Measurements from ENCODE around the gene GALNT6. TPM values are rescaled to one million over a fixed set of nuclear protein-coding genes. Genes with fewer than 3 reads are reported as not detected.

The GALNT6 gene
- polyA plus RNA-seq, 2 of the 4 experiments (the other 2 are of a cell fraction) = 3.6 to 4.3 TPM

DNA sequence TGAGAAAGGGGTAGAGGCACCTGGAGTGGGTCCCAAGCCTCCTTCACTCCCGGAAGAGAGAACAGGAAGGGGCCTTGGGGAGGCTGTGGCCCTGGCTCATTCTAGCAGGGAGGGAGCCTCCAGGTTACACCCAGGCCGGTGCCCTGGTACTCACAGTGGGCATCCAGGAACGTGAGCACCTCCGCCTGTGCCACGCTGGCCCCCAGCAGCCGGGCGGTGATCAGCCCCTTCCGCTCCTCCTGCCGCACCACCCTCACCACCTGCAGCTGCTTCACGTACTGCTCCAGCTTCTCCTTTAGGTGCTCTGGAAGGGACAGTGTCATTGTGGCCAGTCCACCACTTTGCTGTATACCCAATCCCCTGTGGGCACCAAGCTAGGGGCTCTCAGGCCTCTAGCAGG, 25.9 kb downstream of the GALNT6 start:
- no peak overlapping the region for H3K27ac ChIP-seq
- CTCF ChIA-PET = interaction anchor here (0.6 to 1.9 kb wide), 4 partner anchors 10 to 13 kb away, joined by 3 to 6 read pairs (median 4); no protein-coding TSS in a partner anchor
- no peaks in the 10 kb centered on the region for H3K9me3 ChIP-seq
- H3K4me2 ChIP-seq = no peak overlapping the region
- TF ChIP-seq ZSCAN20 (CRISPR knock-in tag; IDR thresholded peaks at IDR 0.05) (no peak), CEBPB (IDR thresholded peaks at IDR 0.05) (no peak), RCOR1 (IDR thresholded peaks at IDR 0.05; ENCODE audit: low read depth, low read length) (no peak), POLR2A (IDR thresholded peaks at IDR 0.05; ENCODE audit: low read length) (no peak)
- 91% methylated on average over 10 of the region's 10 CpGs for WGBS (ENCODE audit: missing lambda C conversion rate)
- ATAC-seq (no peak), FAIRE-seq (no peak), DNase-seq (ENCODE audit: low read depth in 1 of 2, low spot score in 1 of 2) (no peak)
- no peak overlapping the region for H3K4me3 ChIP-seq
- H3K4me1 ChIP-seq = no peaks in the 10 kb centered on the region; the same call in 2 of the 3 replicates
- POLR2A ChIA-PET = no interaction called here

GRCh38 chr12:51364001-51364400, 27.2 kb downstream of the GALNT6 start:
- ATAC-seq (no peak), DNase-seq (ENCODE audit: low read depth in 1 of 2, low spot score in 1 of 2) (no peak), FAIRE-seq (no peak)
- Histone ChIP-seq H3K9me3 (no peaks in the 10 kb centered on the region), H3K4me1 (no peaks in the 10 kb centered on the region), H3K4me2 (no peak overlapping the region), H3K27ac (no peak overlapping the region), H3K4me3 (no peak overlapping the region)
- CTCF ChIA-PET = interaction anchor here (0.9 kb wide), 1 partner anchor 12 kb away, joined by 3 read pairs; no protein-coding TSS in a partner anchor
- POLR2A ChIA-PET = no interaction called here
- TF ChIP-seq CBX8 (IDR thresholded peaks at IDR 0.05) (no peak), RAD21 (conservative IDR thresholded peaks at IDR 0.05 in 1 of 2, IDR thresholded peaks at IDR 0.05 in 1 of 2) (no peak), ATOH8 (CRISPR knock-in tag; IDR thresholded peaks at IDR 0.05; ENCODE audit: low read depth) (no peak), CHD4 (IDR thresholded peaks at IDR 0.05; ENCODE audit: borderline replicate concordance) (no peak), RFX5 (IDR thresholded peaks at IDR 0.05) (no peak), HOXA7 (CRISPR knock-in tag; IDR thresholded peaks at IDR 0.05) (no peak), JUNB (IDR thresholded peaks at IDR 0.05) (no peak), HES2 (IDR thresholded peaks at IDR 0.05) (no peak), ZC3H11A (IDR thresholded peaks at IDR 0.05) (no peak), MAFK (IDR thresholded peaks at IDR 0.05; ENCODE audit: partially characterized antibody) (no peak), EP300 (IDR thresholded peaks at IDR 0.05) (no peak), NFE2L2 (conservative IDR thresholded peaks at IDR 0.05; ENCODE audit: low read length) (no peak), TP53 (CRISPR knock-in tag; IDR thresholded peaks at IDR 0.05) (no peak), NR3C1 (IDR thresholded peaks at IDR 0.05) (no peak), KDM5A (IDR thresholded peaks at IDR 0.05) (no peak)
- TF ChIP-seq, protein P1, sequence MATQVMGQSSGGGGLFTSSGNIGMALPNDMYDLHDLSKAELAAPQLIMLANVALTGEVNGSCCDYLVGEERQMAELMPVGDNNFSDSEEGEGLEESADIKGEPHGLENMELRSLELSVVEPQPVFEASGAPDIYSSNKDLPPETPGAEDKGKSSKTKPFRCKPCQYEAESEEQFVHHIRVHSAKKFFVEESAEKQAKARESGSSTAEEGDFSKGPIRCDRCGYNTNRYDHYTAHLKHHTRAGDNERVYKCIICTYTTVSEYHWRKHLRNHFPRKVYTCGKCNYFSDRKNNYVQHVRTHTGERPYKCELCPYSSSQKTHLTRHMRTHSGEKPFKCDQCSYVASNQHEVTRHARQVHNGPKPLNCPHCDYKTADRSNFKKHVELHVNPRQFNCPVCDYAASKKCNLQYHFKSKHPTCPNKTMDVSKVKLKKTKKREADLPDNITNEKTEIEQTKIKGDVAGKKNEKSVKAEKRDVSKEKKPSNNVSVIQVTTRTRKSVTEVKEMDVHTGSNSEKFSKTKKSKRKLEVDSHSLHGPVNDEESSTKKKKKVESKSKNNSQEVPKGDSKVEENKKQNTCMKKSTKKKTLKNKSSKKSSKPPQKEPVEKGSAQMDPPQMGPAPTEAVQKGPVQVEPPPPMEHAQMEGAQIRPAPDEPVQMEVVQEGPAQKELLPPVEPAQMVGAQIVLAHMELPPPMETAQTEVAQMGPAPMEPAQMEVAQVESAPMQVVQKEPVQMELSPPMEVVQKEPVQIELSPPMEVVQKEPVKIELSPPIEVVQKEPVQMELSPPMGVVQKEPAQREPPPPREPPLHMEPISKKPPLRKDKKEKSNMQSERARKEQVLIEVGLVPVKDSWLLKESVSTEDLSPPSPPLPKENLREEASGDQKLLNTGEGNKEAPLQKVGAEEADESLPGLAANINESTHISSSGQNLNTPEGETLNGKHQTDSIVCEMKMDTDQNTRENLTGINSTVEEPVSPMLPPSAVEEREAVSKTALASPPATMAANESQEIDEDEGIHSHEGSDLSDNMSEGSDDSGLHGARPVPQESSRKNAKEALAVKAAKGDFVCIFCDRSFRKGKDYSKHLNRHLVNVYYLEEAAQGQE (IDR thresholded peaks at IDR 0.05) = no peak
- TF ChIP-seq, protein P2, sequence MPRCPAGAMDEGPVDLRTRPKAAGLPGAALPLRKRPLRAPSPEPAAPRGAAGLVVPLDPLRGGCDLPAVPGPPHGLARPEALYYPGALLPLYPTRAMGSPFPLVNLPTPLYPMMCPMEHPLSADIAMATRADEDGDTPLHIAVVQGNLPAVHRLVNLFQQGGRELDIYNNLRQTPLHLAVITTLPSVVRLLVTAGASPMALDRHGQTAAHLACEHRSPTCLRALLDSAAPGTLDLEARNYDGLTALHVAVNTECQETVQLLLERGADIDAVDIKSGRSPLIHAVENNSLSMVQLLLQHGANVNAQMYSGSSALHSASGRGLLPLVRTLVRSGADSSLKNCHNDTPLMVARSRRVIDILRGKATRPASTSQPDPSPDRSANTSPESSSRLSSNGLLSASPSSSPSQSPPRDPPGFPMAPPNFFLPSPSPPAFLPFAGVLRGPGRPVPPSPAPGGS (IDR thresholded peaks at IDR 0.05) = no peak
- TF ChIP-seq, protein P3, sequence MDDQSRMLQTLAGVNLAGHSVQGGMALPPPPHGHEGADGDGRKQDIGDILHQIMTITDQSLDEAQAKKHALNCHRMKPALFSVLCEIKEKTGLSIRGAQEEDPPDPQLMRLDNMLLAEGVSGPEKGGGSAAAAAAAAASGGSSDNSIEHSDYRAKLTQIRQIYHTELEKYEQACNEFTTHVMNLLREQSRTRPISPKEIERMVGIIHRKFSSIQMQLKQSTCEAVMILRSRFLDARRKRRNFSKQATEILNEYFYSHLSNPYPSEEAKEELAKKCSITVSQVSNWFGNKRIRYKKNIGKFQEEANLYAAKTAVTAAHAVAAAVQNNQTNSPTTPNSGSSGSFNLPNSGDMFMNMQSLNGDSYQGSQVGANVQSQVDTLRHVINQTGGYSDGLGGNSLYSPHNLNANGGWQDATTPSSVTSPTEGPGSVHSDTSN (IDR thresholded peaks at IDR 0.05) = no peak
- WGBS (ENCODE audit: missing lambda C conversion rate) = 71% methylated on average over 9 of the region's 11 CpGs
